NK-92 (cell line): ENCODE data around the gene ZNF214.

Experiments used
- DNase-seq: peaks from one replicate; lab custom pipeline; 2025; ENCODE audit not compliant: unreplicated experiment; lab: John Stamatoyannopoulos, UW

Gene ZNF214

GRCh38 chr11:7020183-7020917 is at the start of gene ZNF214, which contains the start of gene NLRP14:
ZNF214 (minus strand) TSS chr11:7020346; CDS start chr11:7002835, 17,511 bp downstream.
NLRP14 (plus strand) TSS chr11:7020479; CDS start chr11:7038587, 18,108 bp downstream.
- no peak for DNase-seq

- no peak for DNase-seq
These were observed 42.4 kb upstream of the ZNF214 start for GRCh38 chr11:7062534-7062933.

GRCh38 chr11:7060868-7061267 is 40.7 kb upstream of the ZNF214 start:
- no peak for DNase-seq

GRCh38 chr11:7057641-7058040 is 37.5 kb upstream of the ZNF214 start:
- no peak for DNase-seq

- no peak for DNase-seq
These were observed 36.8 kb upstream of the ZNF214 start for GRCh38 chr11:7056828-7057513.

- DNase-seq: no peak
These were observed 30.0 kb upstream of the ZNF214 start for GRCh38 chr11:7050191-7050590.

GRCh38 chr11:7046474-7047175 is 26.5 kb upstream of the ZNF214 start:
- no peak for DNase-seq

- DNase-seq: no peak
These were observed 13.9 kb upstream of the ZNF214 start for GRCh38 chr11:7034019-7034418.

- no peak for DNase-seq
These were observed 12.5 kb upstream of the ZNF214 start for GRCh38 chr11:7032692-7033091.

- DNase-seq: no peak
These were observed 11.3 kb upstream of the ZNF214 start for GRCh38 chr11:7031471-7031871.

- DNase-seq: no peak
These were observed 10.7 kb upstream of the ZNF214 start for GRCh38 chr11:7030836-7031235.

- DNase-seq: no peak
These were observed 8.0 kb upstream of the ZNF214 start for GRCh38 chr11:7028141-7028540.

- DNase-seq: no peak
These were observed 1.2 kb upstream of the ZNF214 start for GRCh38 chr11:7021318-7021717.

- no peak for DNase-seq
These were observed 505 bp downstream of the ZNF214 start for GRCh38 chr11:7019500-7020182.

- DNase-seq: no peak
These were observed 4.1 kb downstream of the ZNF214 start for GRCh38 chr11:7016011-7016410.

GRCh38 chr11:7014118-7014517 is 6.0 kb downstream of the ZNF214 start:
- no peak for DNase-seq

- no peak for DNase-seq
These were observed 15.7 kb downstream of the ZNF214 start for GRCh38 chr11:7004482-7004881.

- DNase-seq: no peak
These were observed 24.4 kb downstream of the ZNF214 start for GRCh38 chr11:6995703-6996102.

GRCh38 chr11:6992457-6993417 is 27.4 kb downstream of the ZNF214 start:
- DNase-seq: no peak

GRCh38 chr11:6992026-6992425 is 28.1 kb downstream of the ZNF214 start:
- no peak for DNase-seq
